ENCODE results near the gene CYP19A1. TPM values are rescaled to one million over a fixed set of nuclear protein-coding genes. Genes with fewer than 3 reads are reported as not detected.

The CYP19A1 gene
- total and polyA plus RNA-seq, 9 of the 15 experiments (the other 6 are each of a cell fraction or from before 2014, with no cell fraction given): 0.16 to 0.63 (median 0.47) TPM; not detected in 3

DNA sequence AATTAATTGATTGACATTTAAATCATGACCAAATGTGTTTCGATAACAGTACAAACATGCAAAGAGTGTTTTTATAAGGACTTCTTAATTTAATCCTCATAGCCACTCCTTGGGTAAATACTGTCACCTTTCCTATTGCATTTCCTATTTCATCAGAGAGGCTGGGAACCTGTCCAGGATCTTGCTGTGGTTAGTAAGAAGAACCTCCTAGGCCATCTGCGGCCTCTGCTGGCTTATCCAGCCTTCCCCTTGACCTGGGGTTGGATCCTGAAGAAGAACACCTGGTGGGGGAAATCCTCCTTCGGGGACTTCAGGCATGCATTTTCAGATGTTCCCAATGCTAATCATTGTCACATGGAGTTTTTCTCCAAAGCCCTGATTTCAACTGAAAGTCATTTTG is 28.5 kb upstream of the CYP19A1 start:
- no TSS peak for BruUV-seq (replicated peaks)
- H3K9me3 ChIP-seq (replicated peaks; ENCODE audit: control insufficient read depth, insufficient read depth, low read depth, low read length): no peaks in the 10 kb centered on the region
- DNase-seq (ENCODE audit: extremely low read depth in 1 of 4, low spot score in 3 of 4) (no peak), ATAC-seq (no peak), FAIRE-seq (no peak)
- H3K9ac ChIP-seq (ENCODE audit: insufficient read depth in 1 of 2, low read depth in 2 of 2, low read length in 2 of 2): no peak overlapping the region
- H3K79me2 ChIP-seq (ENCODE audit: control insufficient read depth, insufficient read depth, low read length): no peaks in the 10 kb centered on the region
- no peak overlapping the region for H3K4me3 ChIP-seq
- H3K36me3 ChIP-seq (ENCODE audit: control insufficient read depth, insufficient read depth, low read length): no peaks in the 10 kb centered on the region
- in situ Hi-C loops (cut with MboI) (no loop called here), intact Hi-C loops (cut with micrococcal nuclease) (no loop called here)
- ChIA-PET CTCF (ENCODE audit: low intra/inter-chr PET ratio) (no interaction called here), POLR2A (interaction anchor here (0.6 kb wide), 1 partner anchor 1278 kb away, joined by 3 read pairs; no protein-coding TSS in a partner anchor)
- no peaks in the 10 kb centered on the region for H3K9me1 ChIP-seq (ENCODE audit: control insufficient read depth, insufficient read depth, low read length)
- peaks cover 15% of the 10 kb centered on the region in 2 experiments for H3K27me3 ChIP-seq (ENCODE audit: control insufficient read depth in 2 of 2, insufficient read depth in 2 of 2, low read length in 2 of 2)
- H2AFZ ChIP-seq (ENCODE audit: low read depth, low read length): no peak overlapping the region
- WGBS (ENCODE audit: insufficient coverage, low coverage, missing lambda C conversion rate): 3% methylated on average over 3 of the region's 3 CpGs
- no peak overlapping the region for H3K4me2 ChIP-seq (ENCODE audit: insufficient read depth, low read length)
- no peak overlapping the region for H3K27ac ChIP-seq (ENCODE audit: extremely low read depth, low read depth, low read length)
- 0 out of 2 replicates have a peak, but pooled peaks cover 4% of the 10 kb centered on the region for H4K20me1 ChIP-seq (replicated peaks; ENCODE audit: control insufficient read depth, insufficient read depth, low read length)
- H3K4me1 ChIP-seq (replicated peaks in 1 of 2; ENCODE audit: control insufficient read depth in 2 of 2, insufficient read depth in 2 of 2, low read length in 2 of 2): no peaks in the 10 kb centered on the region
- TF ChIP-seq, protein P1, sequence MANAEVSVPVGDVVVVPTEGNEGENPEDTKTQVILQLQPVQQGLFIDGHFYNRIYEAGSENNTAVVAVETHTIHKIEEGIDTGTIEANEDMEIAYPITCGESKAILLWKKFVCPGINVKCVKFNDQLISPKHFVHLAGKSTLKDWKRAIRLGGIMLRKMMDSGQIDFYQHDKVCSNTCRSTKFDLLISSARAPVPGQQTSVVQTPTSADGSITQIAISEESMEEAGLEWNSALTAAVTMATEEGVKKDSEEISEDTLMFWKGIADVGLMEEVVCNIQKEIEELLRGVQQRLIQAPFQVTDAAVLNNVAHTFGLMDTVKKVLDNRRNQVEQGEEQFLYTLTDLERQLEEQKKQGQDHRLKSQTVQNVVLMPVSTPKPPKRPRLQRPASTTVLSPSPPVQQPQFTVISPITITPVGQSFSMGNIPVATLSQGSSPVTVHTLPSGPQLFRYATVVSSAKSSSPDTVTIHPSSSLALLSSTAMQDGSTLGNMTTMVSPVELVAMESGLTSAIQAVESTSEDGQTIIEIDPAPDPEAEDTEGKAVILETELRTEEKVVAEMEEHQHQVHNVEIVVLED (CRISPR knock-in tag; IDR thresholded peaks at IDR 0.05): no peak
- no peak for TF ChIP-seq TFE3 (CRISPR knock-in tag; IDR thresholded peaks at IDR 0.05)
- no peak for TF ChIP-seq HNRNPL (IDR thresholded peaks at IDR 0.05; ENCODE audit: low read depth, low read length)
- no peak for TF ChIP-seq ZNF655 (CRISPR knock-in tag; IDR thresholded peaks at IDR 0.05)
- TF ChIP-seq ELF4 (CRISPR knock-in tag; IDR thresholded peaks at IDR 0.05): no peak
- TF ChIP-seq TOE1 (IDR thresholded peaks at IDR 0.05; ENCODE audit: borderline replicate concordance): no peak
- TF ChIP-seq TOE1 (CRISPR knock-in tag; IDR thresholded peaks at IDR 0.05; ENCODE audit: borderline replicate concordance, low read depth): no peak
- TF ChIP-seq CHD1 (IDR thresholded peaks at IDR 0.05; ENCODE audit: low read length): no peak
- no peak for TF ChIP-seq ZNF41 (CRISPR knock-in tag; conservative IDR thresholded peaks at IDR 0.05)
- TF ChIP-seq POLR3A (IDR thresholded peaks at IDR 0.05; ENCODE audit: borderline replicate concordance, extremely low read depth, insufficient read depth, insufficient read length): no peak
- TF ChIP-seq HDAC1 (IDR thresholded peaks at IDR 0.05): no peak
- no peak for TF ChIP-seq ID3 (CRISPR knock-in tag; IDR thresholded peaks at IDR 0.05)
- TF ChIP-seq ID3 (tag; IDR thresholded peaks at IDR 0.05): no peak
- TF ChIP-seq ZNF512 (tag; IDR thresholded peaks at IDR 0.05): no peak

Measured in K562 (cell line).